A549 (cell line): ENCODE measurements around the gene USP12. TPM values are rescaled to one million over a fixed set of nuclear protein-coding genes. Genes with fewer than 3 reads are reported as not detected.

ENCODE experiments used
- ATAC-seq, 2 experiments: fragments of 200-7000 bp in 1 of 2; fragments of >200 bp in 1 of 2; cut with Nextera tagmentation in 1 of 2; cut with Tn5 transposase in 1 of 2; 3 replicates each; pipeline versions ENCODE4 v1.8.0 to v1.9.1; 2018 to 2020; ENCODE audit warnings: mild to moderate bottlenecking in 1 of 2, moderate library complexity in 1 of 2
- CTCF ChIA-PET: fragments of 300-600 bp; sonication (Branson Sonifier 250); formaldehyde crosslinking; extraction: SDS; loops from one replicate; lab custom pipeline; 2021; ENCODE audit warnings: antibody characterized with exemption, inconsistent platforms; lab: Yijun Ruan, JAX
- POLR2A ChIA-PET: fragments of 350-600 bp; formaldehyde crosslinking; extraction: SDS; loops from one replicate; lab custom pipeline; 2021; ENCODE audit warnings: antibody characterized with exemption, inconsistent platforms; lab: Yijun Ruan, JAX
- DNase-seq, 2 experiments: peaks; one replicate each; pipeline versions ENCODE4 v3.0.0 to v3.0.0-alpha.2; 2011 to 2016; ENCODE audit warnings: low read depth in 1 of 2, low spot score in 1 of 2
- FAIRE-seq: peaks from 2 replicates; lab custom pipeline; 2011; peaks lifted over from hg19 to GRCh38; lab: Jason Lieb, UNC
- H3K27ac ChIP-seq, 2 experiments: fragments of >200 bp; sonication (Bioruptor Twin); formaldehyde crosslinking; 3 replicates each; pipeline ENCODE4 v1.5.1; 2016 to 2017
- H3K4me1 ChIP-seq: fragments of >200 bp; sonication (Bioruptor Twin); formaldehyde crosslinking; 3 replicates; pipeline ENCODE4 v1.6.1; 2016
- H3K4me2 ChIP-seq: fragments of >200 bp; sonication (Bioruptor Twin); formaldehyde crosslinking; 3 replicates; pipeline ENCODE4 v1.6.1; 2016
- H3K4me3 ChIP-seq: fragments of >200 bp; sonication (Bioruptor Twin); formaldehyde crosslinking; 3 replicates; pipeline ENCODE4 v1.5.1; 2016
- H3K9me3 ChIP-seq: fragments of >200 bp; sonication (Bioruptor Twin); formaldehyde crosslinking; 3 replicates; pipeline ENCODE4 v1.6.1; 2016
- ATOH8 ChIP-seq: fragments of 250-450 bp; sonication (Bioruptor Pico); IDR thresholded peaks from 2 replicates; pipeline ENCODE4 v1.5.0; 2020; ENCODE audit warnings: low read depth, mild to moderate bottlenecking, moderate library complexity
- CBX2 ChIP-seq: fragments of 200-600 bp; sonication (generic); IDR thresholded peaks from 2 replicates; pipeline ENCODE4 v1.6.1; 2016; ENCODE audit warnings: low read depth, mild to moderate bottlenecking, borderline replicate concordance
- CEBPB ChIP-seq, 2 experiments: fragments of >200 bp in 1 of 2; sonication (Bioruptor Twin) in 1 of 2; formaldehyde crosslinking in 1 of 2; IDR thresholded peaks; 2 replicates each; pipeline ENCODE4 v1.6.1; 2012 to 2016
- CHD4 ChIP-seq: fragments of 200-600 bp; sonication (generic); IDR thresholded peaks from 2 replicates; pipeline ENCODE4 v1.6.1; 2016; ENCODE audit warnings: antibody characterized with exemption, mild to moderate bottlenecking, borderline replicate concordance
- CTCF ChIP-seq: fragments of >200 bp; sonication (Bioruptor Twin); formaldehyde crosslinking; IDR thresholded peaks from 3 replicates; pipeline ENCODE4 v1.5.1; 2016
- EHF ChIP-seq: fragments of 250-450 bp; sonication (Bioruptor Pico); IDR thresholded peaks from 2 replicates; pipeline ENCODE4 v1.5.0; 2020; ENCODE audit warnings: mild to moderate bottlenecking
- ESRRA ChIP-seq: fragments of 150-350 bp; IDR thresholded peaks from 2 replicates; pipeline ENCODE4 v1.6.1; 2014; ENCODE audit warnings: mild to moderate bottlenecking, low read length, borderline replicate concordance
- FOSB ChIP-seq: fragments of 250-450 bp; sonication (Bioruptor Pico); IDR thresholded peaks from 2 replicates; pipeline ENCODE4 v1.5.0; 2020; ENCODE audit warnings: mild to moderate bottlenecking, moderate library complexity
- FOSL2 ChIP-seq, 2 experiments: fragments of 450-650 bp in 1 of 2; fragments of >200 bp in 1 of 2; sonication (Bioruptor Twin) in 1 of 2; formaldehyde crosslinking; IDR thresholded peaks; 2 replicates each; pipeline versions ENCODE4 v1.5.0 to v1.6.1; 2016 to 2020; ENCODE audit warnings: mild to moderate bottlenecking in 1 of 2, moderate library complexity in 1 of 2
- FOXS1 ChIP-seq: fragments of 250-450 bp; sonication (Bioruptor Pico); IDR thresholded peaks from 2 replicates; pipeline ENCODE4 v1.5.0; 2020; ENCODE audit warnings: mild to moderate bottlenecking, moderate library complexity
- HDAC2 ChIP-seq: fragments of 200-600 bp; sonication (generic); IDR thresholded peaks from 2 replicates; pipeline ENCODE4 v1.6.1; 2016
- HES2 ChIP-seq: fragments of >200 bp; sonication (Bioruptor Twin); formaldehyde crosslinking; IDR thresholded peaks from 2 replicates; pipeline ENCODE4 v1.6.1; 2016
- HEYL ChIP-seq: fragments of 250-450 bp; sonication (Bioruptor Pico); IDR thresholded peaks from 2 replicates; pipeline ENCODE4 v1.8.0; 2021; ENCODE audit warnings: mild to moderate bottlenecking, moderate library complexity
- HMGXB4 ChIP-seq: fragments of 250-450 bp; sonication (Bioruptor Pico); IDR thresholded peaks from 2 replicates; pipeline ENCODE4 v1.5.0; 2021; ENCODE audit warnings: mild to moderate bottlenecking, moderate library complexity, borderline replicate concordance
- KDM5A ChIP-seq: fragments of 200-600 bp; sonication (generic); IDR thresholded peaks from 2 replicates; pipeline ENCODE4 v1.6.1; 2016; ENCODE audit warnings: antibody characterized with exemption, mild to moderate bottlenecking
- MAFK ChIP-seq: fragments of 450-650 bp; IDR thresholded peaks from 2 replicates; pipeline ENCODE4 v1.6.1; 2014; ENCODE audit not compliant: partially characterized antibody
- NFE2L2 ChIP-seq: fragments of 150-350 bp; conservative IDR thresholded peaks from 2 replicates; pipeline ENCODE4 v1.6.1; 2014; ENCODE audit warnings: low read length
- NPAS2 ChIP-seq: fragments of 250-450 bp; sonication (Bioruptor Pico); IDR thresholded peaks from 2 replicates; pipeline ENCODE4 v1.8.0; 2022; ENCODE audit warnings: mild to moderate bottlenecking, moderate library complexity, borderline replicate concordance
- NR3C1 ChIP-seq: fragments of >200 bp; sonication (Bioruptor Twin); formaldehyde crosslinking; IDR thresholded peaks from 3 replicates; pipeline ENCODE4 v1.6.1; 2017
- PHF8 ChIP-seq: fragments of 200-600 bp; sonication (generic); IDR thresholded peaks from 2 replicates; pipeline ENCODE4 v1.6.1; 2016; ENCODE audit warnings: low read depth, mild to moderate bottlenecking, antibody characterized with exemption, moderate library complexity, borderline replicate concordance
- POLR2A ChIP-seq: IDR thresholded peaks from 2 replicates; pipeline ENCODE4 v1.6.1; 2012; ENCODE audit warnings: mild to moderate bottlenecking, low read length
- POLR2AphosphoS2 ChIP-seq: conservative IDR thresholded peaks from 2 replicates; pipeline ENCODE4 v1.6.1; 2012; ENCODE audit warnings: low read length, improper control_type of control experiment, inconsistent platforms
- RAD21 ChIP-seq, 2 experiments: fragments of >200 bp in 1 of 2; sonication (Bioruptor Twin) in 1 of 2; formaldehyde crosslinking in 1 of 2; IDR thresholded peaks in 1 of 2; conservative IDR thresholded peaks in 1 of 2; 2 replicates in 1 of 2; 3 replicates in 1 of 2; pipeline ENCODE4 v1.6.1; 2012 to 2018; ENCODE audit warnings: inconsistent platforms in 1 of 2
- RARB ChIP-seq: fragments of 250-450 bp; sonication (Bioruptor Pico); IDR thresholded peaks from 2 replicates; pipeline ENCODE4 v1.8.0; 2021; ENCODE audit warnings: mild to moderate bottlenecking, moderate library complexity
- SMC3 ChIP-seq: fragments of >200 bp; sonication (Bioruptor Twin); formaldehyde crosslinking; IDR thresholded peaks from 3 replicates; pipeline ENCODE4 v1.6.1; 2018; ENCODE audit warnings: inconsistent platforms
- TP53 ChIP-seq: fragments of 250-450 bp; sonication (Bioruptor Pico); IDR thresholded peaks from 2 replicates; pipeline ENCODE4 v1.5.0; 2021; ENCODE audit warnings: mild to moderate bottlenecking, moderate library complexity
- ZC3H11A ChIP-seq: fragments of 450-650 bp; IDR thresholded peaks from 2 replicates; pipeline ENCODE4 v1.6.1; 2014; ENCODE audit warnings: antibody characterized with exemption, mild to moderate bottlenecking
- ZFP36 ChIP-seq: fragments of 450-650 bp; IDR thresholded peaks from 2 replicates; pipeline ENCODE4 v1.6.1; 2014; ENCODE audit warnings: borderline replicate concordance; ENCODE audit not compliant: partially characterized antibody
- WGBS: methylation state at CpG from one replicate; pipeline ENCODE4 v1.1.6; 2017; ENCODE audit errors: missing lambda C conversion rate; 5-methylcytosine and 5-hydroxymethylcytosine counted together
- polyA plus RNA-seq, 4 experiments: library from polyadenylated mRNA; depleted of rRNA in 3 of 4; stranded (reverse); fragments of >200 nt; fragmentation: RNase III in 1 of 4; extraction: RNeasy Plus Mini Kit Qiagen cat#74134 plus additional on column Dnase treatment in 1 of 4; gene quantifications; 2 replicates in 3 of 4; 3 replicates in 1 of 4; pipeline ENCODE4 v1.2.3, GENCODE V29; 2011 to 2017

USP12 gene
- polyA plus RNA-seq, 2 of the 4 experiments (the other 2 are of a cell fraction), result 19.1 to 21.2 TPM

GRCh38 chr13:27199696-27200095, 28.1 kb upstream of the USP12 start:
- TF ChIP-seq CBX2 (no peak), FOSL2 (IDR thresholded peaks at IDR 0.05) (no peak), FOSL2 (CRISPR knock-in tag; IDR thresholded peaks at IDR 0.05) (no peak), TP53 (CRISPR knock-in tag) (no peak), RAD21 (conservative IDR thresholded peaks at IDR 0.05 in 1 of 2, IDR thresholded peaks at IDR 0.05 in 1 of 2) (no peak), EHF (CRISPR knock-in tag) (no peak)
- no peak overlapping the region for H3K4me2 ChIP-seq
- no peak overlapping the region for H3K27ac ChIP-seq
- H3K4me3 ChIP-seq, result no peak overlapping the region
- 0 out of 3 replicates have a peak, but pooled peaks cover 5% of the 10 kb centered on the region for H3K9me3 ChIP-seq
- no peak for ATAC-seq
- POLR2A ChIA-PET, result no interaction called here
- no peak for FAIRE-seq
- CTCF ChIA-PET, result interaction anchor here (0.6 to 1.2 kb wide), 3 partner anchors 14 to 214 kb away, joined by 3 to 6 read pairs (median 3); no protein-coding TSS in a partner anchor
- peaks cover 12% of the 10 kb centered on the region for H3K4me1 ChIP-seq
- no peak for DNase-seq
- WGBS, result 80% methylated on average over 2 of the region's 2 CpGs

GRCh38 chr13:27199211-27199610, 27.6 kb upstream of the USP12 start:
- POLR2A ChIA-PET, result no interaction called here
- WGBS, result 77% methylated on average over 3 of the region's 3 CpGs
- no peak for FAIRE-seq
- DNase-seq, result no peak
- Histone ChIP-seq H3K4me3 (no peak overlapping the region), H3K27ac (no peak overlapping the region), H3K4me1 (peaks cover 17% of the 10 kb centered on the region), H3K4me2 (no peak overlapping the region), H3K9me3 (0 out of 3 replicates have a peak, but pooled peaks cover 5% of the 10 kb centered on the region)
- TF ChIP-seq HEYL (CRISPR knock-in tag) (no peak), NPAS2 (CRISPR knock-in tag) (no peak), ESRRA (no peak)
- ATAC-seq, result no peak
- CTCF ChIA-PET, result interaction anchor here (1.2 kb wide), 1 partner anchor 214 kb away, joined by 6 read pairs; no protein-coding TSS in a partner anchor

GRCh38 chr13:27194895-27195764, 23.5 kb upstream of the USP12 start:
- peak; percentile 100 for ATAC-seq
- H3K27ac ChIP-seq, result peak overlapping the region; percentile 68 to 78
- peak overlapping the region; percentile 79 for H3K4me2 ChIP-seq
- WGBS, result 4% methylated on average over 9 of the region's 9 CpGs
- DNase-seq, result peak; percentile 88
- no peak overlapping the region for H3K4me3 ChIP-seq
- 0 out of 3 replicates have a peak, but pooled peaks cover 5% of the 10 kb centered on the region for H3K9me3 ChIP-seq
- POLR2A ChIA-PET, result interaction anchor here (1.0 kb wide), 2 partner anchors 56 to 75 kb away, joined by 3 to 6 read pairs; partner anchors contain the start of genes RASL11A and RPL21
- peaks cover 22% of the 10 kb centered on the region for H3K4me1 ChIP-seq
- CTCF ChIA-PET, result interaction anchor here (1.2 to 2.0 kb wide), 4 partner anchors 8 to 210 kb away, joined by 3 to 7 read pairs (median 5); no protein-coding TSS in a partner anchor
- no peak for FAIRE-seq
- no peak for TF ChIP-seq CHD4
- peak; percentile 84 for TF ChIP-seq FOSL2 (IDR thresholded peaks at IDR 0.05)
- peak; percentile 94 for TF ChIP-seq FOSL2 (CRISPR knock-in tag; IDR thresholded peaks at IDR 0.05)
- no peak for TF ChIP-seq ZFP36
- TF ChIP-seq HES2, result no peak
- TF ChIP-seq SMC3, result no peak
- TF ChIP-seq FOSB (CRISPR knock-in tag), result no peak
- TF ChIP-seq MAFK, result no peak
- TF ChIP-seq POLR2A, result no peak
- TF ChIP-seq NR3C1, result no peak
- TF ChIP-seq PHF8, result no peak
- TF ChIP-seq NFE2L2, result no peak
- no peak for TF ChIP-seq ATOH8 (CRISPR knock-in tag)
- 0 out of 4 replicates have a peak, but pooled peaks of 1 of the 2 experiments have one; percentile 15 for TF ChIP-seq CEBPB (IDR thresholded peaks at IDR 0.05)
- no peak for TF ChIP-seq FOXS1 (CRISPR knock-in tag)
- no peak for TF ChIP-seq POLR2AphosphoS2
- no peak for TF ChIP-seq TP53 (CRISPR knock-in tag)
- TF ChIP-seq ZC3H11A, result no peak
- TF ChIP-seq KDM5A, result no peak
- no peak for TF ChIP-seq HMGXB4 (CRISPR knock-in tag)
- no peak for TF ChIP-seq CTCF
- no peak for TF ChIP-seq HDAC2
- no peak for TF ChIP-seq RARB (CRISPR knock-in tag)
- TF ChIP-seq NPAS2 (CRISPR knock-in tag), result no peak
